HUES6 (cell line): ENCODE measurements around the gene TRMT61A.
"Not testable (repeated sequence)": the region's sequence is repeated elsewhere in the genome, so short reads cannot be mapped to it uniquely, and the experiment has no call there.

Source experiments
- H3K27ac ChIP-seq: 2 replicates; pipeline ENCODE4 v1.7.0; 2013; ENCODE audit warnings: low read depth, mild to moderate bottlenecking, low read length, inconsistent platforms
- H3K27me3 ChIP-seq: 2 replicates; pipeline ENCODE4 v1.6.1; 2013; ENCODE audit warnings: low read length; ENCODE audit not compliant: control insufficient read depth, insufficient read depth
- H3K36me3 ChIP-seq: 2 replicates; pipeline ENCODE4 v1.6.1; 2013; ENCODE audit warnings: low read length; ENCODE audit not compliant: control insufficient read depth, insufficient read depth
- H3K4me1 ChIP-seq: 2 replicates; pipeline ENCODE4 v1.6.1; 2013; ENCODE audit warnings: low read length; ENCODE audit not compliant: control insufficient read depth, insufficient read depth
- H3K4me3 ChIP-seq: 2 replicates; pipeline ENCODE4 v1.5.1; 2013; ENCODE audit warnings: low read depth, low read length
- H3K9ac ChIP-seq: one replicate; pipeline ENCODE4 v1.6.1; 2013; ENCODE audit warnings: mild to moderate bottlenecking, low read length
- H3K9me3 ChIP-seq: 2 replicates; pipeline ENCODE4 v1.6.1; 2013; ENCODE audit warnings: low read depth, low read length; ENCODE audit not compliant: control insufficient read depth, insufficient read depth

The TRMT61A gene

DNA sequence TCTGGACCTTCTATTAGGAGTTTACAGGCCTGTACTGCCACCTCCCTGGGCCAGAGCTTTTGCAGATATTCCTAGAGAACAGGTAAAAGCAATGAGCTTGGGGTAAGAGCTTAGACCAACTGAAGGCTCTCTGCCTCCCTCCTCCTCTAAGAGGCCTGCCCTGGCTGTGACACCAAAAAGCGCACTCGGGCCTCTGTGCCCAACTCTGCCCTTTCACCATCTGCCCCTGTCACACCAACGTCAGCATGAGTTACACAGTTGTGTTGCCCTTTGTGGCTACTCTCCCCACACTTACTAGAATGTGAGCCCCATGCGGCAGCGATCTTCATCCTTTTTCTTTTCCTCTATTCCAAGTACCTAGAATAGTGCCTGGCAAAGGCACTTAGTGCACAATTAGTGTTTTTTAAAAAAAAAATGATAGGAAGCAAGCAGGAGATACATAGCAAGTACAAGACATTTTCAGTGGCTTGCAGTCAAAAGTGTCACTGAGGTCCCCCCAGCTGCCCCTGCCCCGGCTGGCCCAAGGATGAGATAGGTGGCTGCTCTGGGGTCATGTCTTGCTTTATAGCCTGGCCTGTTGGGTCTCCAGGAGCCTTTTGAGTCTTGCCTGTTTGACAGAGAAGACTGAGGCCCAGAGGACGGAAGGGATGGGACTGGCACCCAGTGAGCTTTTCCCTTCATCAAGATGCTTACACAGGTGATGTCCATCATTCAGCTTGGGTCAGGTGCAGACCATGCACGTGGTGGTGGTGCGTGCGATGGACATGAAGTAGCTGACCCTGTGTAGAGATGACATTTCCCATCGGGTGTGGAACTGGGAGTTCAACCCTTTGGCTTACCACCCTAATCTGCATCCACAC lies 18.9 kb upstream of the TRMT61A start:
- no peaks in the 10 kb centered on the region for H3K4me1 ChIP-seq
- H3K9ac ChIP-seq, result no peak overlapping the region
- peaks cover 48% of the 10 kb centered on the region for H3K36me3 ChIP-seq
- H3K4me3 ChIP-seq, result no peak overlapping the region
- no peaks in the 10 kb centered on the region for H3K9me3 ChIP-seq
- H3K27ac ChIP-seq, result no peak overlapping the region
- H3K27me3 ChIP-seq, result no peaks in the 10 kb centered on the region

- H3K27ac ChIP-seq, result no peak overlapping the region
- H3K9ac ChIP-seq, result no peak overlapping the region
- H3K4me3 ChIP-seq, result no peak overlapping the region
- peaks cover 43% of the 10 kb centered on the region for H3K36me3 ChIP-seq
- no peaks in the 10 kb centered on the region for H3K4me1 ChIP-seq
- H3K27me3 ChIP-seq, result no peaks in the 10 kb centered on the region
- H3K9me3 ChIP-seq, result no peaks in the 10 kb centered on the region
Observed at GRCh38 chr14:103510724-103511693, 18.0 kb upstream of the TRMT61A start.

DNA sequence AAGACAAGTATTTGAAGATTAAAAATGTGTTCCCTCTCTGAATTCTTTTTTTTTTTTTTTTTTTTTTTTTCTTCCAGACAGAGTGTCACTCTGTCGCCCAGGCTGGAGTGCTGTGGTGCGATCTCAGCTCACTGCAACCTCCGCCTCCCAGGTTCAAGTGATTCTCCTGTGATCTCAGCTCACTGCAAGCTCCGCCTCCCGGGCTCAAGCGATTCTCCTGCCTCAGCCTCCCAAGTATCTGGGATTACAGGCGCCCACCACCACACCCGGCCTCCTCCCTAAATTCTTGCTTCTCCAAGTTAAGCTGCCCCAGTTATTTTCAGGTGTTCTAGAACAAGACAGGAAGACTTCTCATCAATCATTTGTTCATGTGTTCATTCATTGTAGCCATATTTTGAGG lies 16.8 kb upstream of the TRMT61A start:
- peaks cover 42% of the 10 kb centered on the region for H3K36me3 ChIP-seq
- H3K27me3 ChIP-seq, H3K4me3 ChIP-seq, H3K27ac ChIP-seq, H3K9me3 ChIP-seq, H3K9ac ChIP-seq, H3K4me1 ChIP-seq: not testable (repeated sequence)

GRCh38 chr14:103512701-103513611 lies 16.0 kb upstream of the TRMT61A start:
- Histone ChIP-seq H3K9me3 (no peaks in the 10 kb centered on the region), H3K9ac (no peak overlapping the region), H3K27ac (no peak overlapping the region), H3K4me3 (no peak overlapping the region), H3K36me3 (peaks cover 35% of the 10 kb centered on the region), H3K27me3 (no peaks in the 10 kb centered on the region), H3K4me1 (peaks cover 3% of the 10 kb centered on the region)

- no peaks in the 10 kb centered on the region for H3K27me3 ChIP-seq
- no peak overlapping the region for H3K27ac ChIP-seq
- peaks cover 19% of the 10 kb centered on the region for H3K4me1 ChIP-seq
- peaks cover 33% of the 10 kb centered on the region for H3K36me3 ChIP-seq
- H3K9me3 ChIP-seq, result no peaks in the 10 kb centered on the region
- no peak overlapping the region for H3K4me3 ChIP-seq
- no peak overlapping the region for H3K9ac ChIP-seq
Observed at GRCh38 chr14:103514596-103515421, 14.2 kb upstream of the TRMT61A start.

GRCh38 chr14:103516426-103517173 lies 12.4 kb upstream of the TRMT61A start:
- Histone ChIP-seq H3K9ac (no peak overlapping the region), H3K36me3 (peaks cover 26% of the 10 kb centered on the region), H3K4me1 (peaks cover 22% of the 10 kb centered on the region), H3K27me3 (no peaks in the 10 kb centered on the region), H3K27ac (no peak overlapping the region), H3K9me3 (no peaks in the 10 kb centered on the region), H3K4me3 (no peak overlapping the region)

GRCh38 chr14:103517174-103517566 lies 11.8 kb upstream of the TRMT61A start:
- no peak overlapping the region for H3K4me3 ChIP-seq
- peaks cover 25% of the 10 kb centered on the region for H3K36me3 ChIP-seq
- H3K27ac ChIP-seq, result no peak overlapping the region
- no peak overlapping the region for H3K9ac ChIP-seq
- H3K9me3 ChIP-seq, result no peaks in the 10 kb centered on the region
- peaks cover 22% of the 10 kb centered on the region for H3K4me1 ChIP-seq
- no peaks in the 10 kb centered on the region for H3K27me3 ChIP-seq

GRCh38 chr14:103517721-103518421 lies 11.1 kb upstream of the TRMT61A start:
- no peak overlapping the region for H3K9ac ChIP-seq
- H3K27me3 ChIP-seq, result peaks cover under 1% of the 10 kb centered on the region; the same call in 1 of the 2 replicates
- no peak overlapping the region for H3K4me3 ChIP-seq
- H3K27ac ChIP-seq, result no peak overlapping the region
- H3K9me3 ChIP-seq, result no peaks in the 10 kb centered on the region
- H3K4me1 ChIP-seq, result peaks cover 22% of the 10 kb centered on the region
- H3K36me3 ChIP-seq, result peaks cover 22% of the 10 kb centered on the region

GRCh38 chr14:103518422-103519042 lies 10.5 kb upstream of the TRMT61A start:
- Histone ChIP-seq H3K4me1 (peaks cover 23% of the 10 kb centered on the region), H3K36me3 (peaks cover 18% of the 10 kb centered on the region), H3K27me3 (peaks cover 8% of the 10 kb centered on the region), H3K4me3 (no peak overlapping the region), H3K27ac (no peak overlapping the region), H3K9ac (no peak overlapping the region), H3K9me3 (no peaks in the 10 kb centered on the region)
